ENCODE measurements around the gene GOT1.

The GOT1 gene

DNA sequence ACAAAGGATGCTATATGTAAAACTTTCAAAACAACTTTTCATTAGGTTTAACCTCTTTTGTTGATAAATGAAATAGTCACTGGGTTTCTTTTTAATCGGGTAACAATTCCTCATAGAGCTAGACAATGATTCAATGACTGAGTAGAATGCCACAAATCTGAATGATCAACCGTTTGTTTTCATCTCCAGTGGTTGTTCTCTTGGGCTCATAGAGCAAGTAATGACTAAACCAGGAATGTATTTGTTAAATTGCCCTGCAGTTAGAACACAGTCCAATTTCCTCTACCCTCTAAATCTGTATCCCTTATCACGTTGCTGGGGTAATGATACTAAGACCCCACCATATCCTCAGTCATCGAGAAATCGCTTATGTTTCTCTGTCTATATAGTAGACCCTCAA, 61.3 kb downstream of the GOT1 start:
- TF ChIP-seq ZNF274 (IDR thresholded peaks at IDR 0.05; ENCODE audit: low read depth, low read length): no peak

DNA sequence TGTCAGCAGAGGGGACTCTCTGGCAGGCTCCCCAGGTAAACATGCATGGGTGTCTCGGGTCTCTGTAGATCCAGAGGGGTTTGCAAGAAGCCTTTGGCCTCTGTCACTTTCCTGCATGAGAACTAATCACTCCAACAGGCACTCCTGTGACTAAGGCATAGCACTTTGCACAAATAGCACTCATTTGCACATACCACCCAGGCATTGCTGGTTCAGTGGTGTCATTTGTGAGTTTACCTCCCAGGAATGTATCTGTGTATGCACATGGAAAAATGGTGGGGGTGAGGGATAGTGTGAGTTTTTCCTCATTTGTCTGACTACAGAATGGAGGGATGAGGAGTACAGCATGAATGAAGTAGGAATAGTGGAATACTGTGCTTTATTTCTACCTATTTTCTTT, 61.8 kb downstream of the GOT1 start:
- no peak for TF ChIP-seq ZNF274 (IDR thresholded peaks at IDR 0.05; ENCODE audit: low read depth, low read length)
- H3K4me3 ChIP-seq (ENCODE audit: low read length): no peak overlapping the region

More for the DNA sequence above, 61.3 kb downstream of the GOT1 start:
- H3K4me3 ChIP-seq (ENCODE audit: low read length): no peak overlapping the region

DNA sequence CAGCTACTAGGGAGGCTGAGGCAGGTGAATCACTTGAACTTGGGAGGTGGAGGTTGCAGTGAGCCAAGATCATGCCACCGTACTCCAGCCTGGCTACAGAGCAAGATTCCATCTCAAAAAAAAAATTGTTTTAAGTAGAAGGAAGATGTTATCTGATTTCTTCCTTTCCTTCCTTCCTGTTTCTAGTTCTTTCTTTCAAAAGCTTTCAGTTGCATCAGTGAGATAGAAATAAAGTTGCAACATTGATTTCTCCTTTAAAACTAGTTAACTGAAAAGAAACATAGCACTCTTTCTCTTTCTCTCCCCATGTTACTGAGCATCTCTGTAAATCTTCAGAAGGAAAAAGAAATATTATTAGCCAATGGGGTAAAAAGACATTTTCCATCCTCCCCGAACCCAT, 63.8 kb downstream of the GOT1 start:
- no peak for TF ChIP-seq ZNF274 (IDR thresholded peaks at IDR 0.05; ENCODE audit: low read depth, low read length)
- H3K4me3 ChIP-seq (ENCODE audit: low read length): no peak overlapping the region

DNA sequence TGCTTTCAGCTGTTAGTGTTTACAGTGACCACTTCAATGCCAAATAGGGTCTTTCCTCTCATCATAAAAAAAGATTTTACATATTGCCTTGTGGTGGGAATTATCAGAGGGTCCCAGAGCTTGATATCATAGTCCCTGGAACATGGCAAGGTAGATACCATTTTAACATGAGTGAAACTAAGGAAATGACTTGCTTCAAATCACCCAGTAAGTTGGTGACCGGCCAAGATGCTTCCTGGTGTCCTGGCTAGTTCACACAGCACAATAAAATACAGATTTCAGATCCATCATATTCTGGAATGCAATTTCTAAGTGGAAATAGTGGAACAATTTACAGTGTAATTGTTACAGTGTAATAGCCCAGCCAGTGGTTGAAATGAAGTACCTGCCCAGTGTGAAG, 64.7 kb downstream of the GOT1 start:
- H3K4me3 ChIP-seq (ENCODE audit: low read length): no peak overlapping the region
- TF ChIP-seq ZNF274 (IDR thresholded peaks at IDR 0.05; ENCODE audit: low read depth, low read length): no peak

DNA sequence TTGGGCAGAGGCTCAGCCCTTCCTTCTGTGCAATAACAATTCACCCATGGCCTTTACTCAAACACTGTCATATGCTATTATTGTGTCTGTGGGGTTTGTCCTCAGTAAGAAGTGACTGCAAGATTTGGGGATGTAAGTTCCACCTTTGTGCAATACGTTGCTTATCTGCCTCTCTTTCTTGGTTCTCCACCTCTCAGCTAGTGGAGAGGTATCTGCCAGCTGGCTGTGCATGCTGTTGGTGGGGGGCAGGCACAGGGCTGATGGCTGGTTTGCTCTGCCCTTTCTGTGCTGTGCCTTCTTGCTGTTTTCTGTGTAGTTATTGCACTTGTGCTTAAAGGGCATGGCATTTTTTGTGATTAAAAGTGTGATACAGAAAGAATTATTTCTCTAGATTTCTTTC, 65.1 kb downstream of the GOT1 start:
- no peak for TF ChIP-seq ZNF274 (IDR thresholded peaks at IDR 0.05; ENCODE audit: low read depth, low read length)
- H3K4me3 ChIP-seq (ENCODE audit: low read length): no peak overlapping the region

DNA sequence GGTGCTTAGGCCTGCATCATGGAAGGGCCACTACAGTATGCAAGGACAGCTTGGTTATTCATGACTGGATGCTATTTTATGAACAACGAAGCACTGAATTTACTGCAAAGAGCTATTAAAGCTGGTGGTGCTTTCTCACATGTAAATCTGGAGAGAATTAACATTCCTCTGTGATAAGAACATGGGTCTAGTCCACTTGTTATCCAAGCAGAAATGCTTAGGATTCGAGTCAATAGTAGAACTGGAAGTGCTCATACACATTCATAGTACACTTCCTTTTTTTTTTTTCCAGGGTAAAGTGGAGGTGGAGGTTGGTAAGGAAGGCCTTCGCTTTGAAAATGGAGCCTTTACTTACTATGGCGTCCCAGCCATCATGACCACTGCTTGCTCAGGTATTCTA, 66.3 kb downstream of the GOT1 start:
- no peak for TF ChIP-seq ZNF274 (IDR thresholded peaks at IDR 0.05; ENCODE audit: low read depth, low read length)

DNA sequence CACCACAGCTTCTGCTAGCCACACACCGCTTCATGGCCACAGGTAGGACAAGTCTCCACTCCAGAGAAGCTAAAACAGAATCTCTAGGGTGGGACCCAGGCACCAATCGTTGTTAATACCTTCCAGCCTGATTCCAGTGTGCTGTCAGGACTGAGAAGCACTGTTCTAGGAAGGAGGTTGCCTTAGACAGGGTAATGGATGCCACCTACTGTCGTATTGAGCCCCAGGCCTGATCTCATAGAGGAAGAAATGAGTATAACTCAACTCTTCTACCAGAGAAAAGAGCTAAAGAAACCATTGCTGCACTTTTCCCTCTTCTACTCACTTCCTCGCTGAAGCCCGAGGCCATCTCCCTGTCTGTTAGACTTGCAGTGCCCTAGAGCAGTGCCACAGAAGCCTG, 69.5 kb downstream of the GOT1 start:
- no peak for TF ChIP-seq ZNF274 (IDR thresholded peaks at IDR 0.05; ENCODE audit: low read depth, low read length)

More for the DNA sequence above, 66.3 kb downstream of the GOT1 start:
- H3K4me3 ChIP-seq (ENCODE audit: low read length): no peak overlapping the region

DNA sequence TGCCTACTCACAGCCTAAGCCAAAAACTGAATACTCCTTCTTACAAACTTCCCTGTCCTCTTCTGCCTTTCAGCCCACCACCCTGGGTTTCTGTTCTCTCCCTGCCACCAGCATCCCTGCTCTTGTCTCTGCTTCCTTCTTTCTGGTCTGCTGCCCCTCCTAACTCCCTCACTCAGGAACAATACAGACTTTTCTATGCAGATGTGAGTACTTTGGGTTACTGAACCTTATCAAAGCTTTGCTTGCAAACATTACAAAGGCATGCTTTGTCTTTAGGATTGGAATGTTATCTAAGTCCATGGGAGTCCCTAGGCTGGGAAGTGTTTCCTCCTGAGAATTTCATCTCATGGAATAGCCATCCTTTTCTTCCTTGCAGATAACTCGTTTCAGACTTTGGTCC, 72.3 kb downstream of the GOT1 start:
- H3K4me3 ChIP-seq (ENCODE audit: low read length): no peak overlapping the region
- no peak for TF ChIP-seq ZNF274 (IDR thresholded peaks at IDR 0.05; ENCODE audit: low read depth, low read length)

More for the DNA sequence above, 69.5 kb downstream of the GOT1 start:
- no peak overlapping the region for H3K4me3 ChIP-seq (ENCODE audit: low read length)

DNA sequence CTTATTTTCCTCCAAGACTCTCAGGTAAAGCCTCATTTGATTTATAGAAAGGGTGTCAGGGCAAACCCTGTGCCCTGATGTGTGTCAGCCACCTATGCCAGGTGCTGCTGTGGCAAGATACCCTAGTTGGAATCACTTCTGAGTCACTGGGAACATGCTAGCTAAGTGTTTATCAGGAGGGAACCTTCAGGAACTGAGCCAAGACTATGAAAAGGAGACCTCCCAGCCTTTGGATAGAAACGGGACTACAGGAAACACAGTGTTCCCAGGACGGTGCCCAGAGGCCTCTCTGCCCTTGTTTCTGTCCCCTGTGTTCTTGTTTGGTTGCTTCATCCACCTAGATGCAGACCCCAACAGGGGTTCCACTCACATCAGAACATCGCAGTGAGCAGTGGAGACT, 72.7 kb downstream of the GOT1 start:
- no peak overlapping the region for H3K4me3 ChIP-seq (ENCODE audit: low read length)
- no peak for TF ChIP-seq ZNF274 (IDR thresholded peaks at IDR 0.05; ENCODE audit: low read depth, low read length)

DNA sequence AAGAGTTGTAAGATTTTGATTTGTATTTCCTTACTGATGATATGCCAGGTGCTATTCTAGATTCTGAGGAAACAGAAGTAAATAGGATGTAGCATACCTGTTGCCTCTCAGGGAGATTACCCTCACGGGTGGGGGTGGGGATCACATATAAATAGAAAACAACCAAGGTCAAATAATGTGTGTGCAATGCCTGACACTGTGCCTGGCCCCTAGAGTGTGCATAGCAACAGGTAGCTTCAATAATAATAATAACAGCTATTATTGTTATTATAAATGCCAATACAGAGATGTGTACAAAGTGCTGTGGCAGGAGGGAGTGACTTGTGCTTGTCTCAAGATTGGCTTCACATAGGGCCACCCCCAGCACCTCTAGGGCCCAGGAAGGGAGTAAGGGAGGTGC, 77.2 kb downstream of the GOT1 start:
- H3K4me3 ChIP-seq (ENCODE audit: low read length): no peak overlapping the region
- no peak for TF ChIP-seq ZNF274 (IDR thresholded peaks at IDR 0.05; ENCODE audit: low read depth, low read length)

DNA sequence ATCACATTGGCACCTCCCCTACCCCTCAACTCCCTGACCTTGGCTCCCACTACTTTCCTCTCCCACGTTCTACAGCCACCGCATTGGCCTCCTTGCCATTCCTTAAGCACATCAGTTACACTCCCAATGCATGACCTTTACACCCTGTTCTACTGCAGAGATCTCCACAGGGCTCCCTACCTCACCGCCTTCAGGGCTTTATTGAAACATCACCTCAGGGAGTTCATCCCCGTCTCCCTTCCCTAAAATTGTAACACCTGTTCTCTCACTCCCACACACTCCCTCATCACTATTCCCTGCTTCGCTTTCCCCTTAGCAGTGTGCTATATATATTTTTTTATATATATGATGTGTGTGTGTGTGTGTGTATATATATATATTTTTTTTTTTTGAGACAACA, 82.8 kb downstream of the GOT1 start:
- H3K4me3 ChIP-seq (ENCODE audit: low read length): no peak overlapping the region
- no peak for TF ChIP-seq ZNF274 (IDR thresholded peaks at IDR 0.05; ENCODE audit: low read depth, low read length)
